Hypothalamus (tissue), 51 donors: Measurements from ENCODE around the gene DDB1.
A peak's percentile ranks its signal among the peaks of the same experiment; 100 is the strongest.

Experiments used
- DNase-seq, 51 donors: peaks; one replicate each; lab custom pipeline; 2025; lab: John Stamatoyannopoulos, UW

The DDB1 gene

GRCh38 chr11:61302550-61302949 lies 30.4 kb downstream of the DDB1 start:
- DNase-seq, result no peak

DNA sequence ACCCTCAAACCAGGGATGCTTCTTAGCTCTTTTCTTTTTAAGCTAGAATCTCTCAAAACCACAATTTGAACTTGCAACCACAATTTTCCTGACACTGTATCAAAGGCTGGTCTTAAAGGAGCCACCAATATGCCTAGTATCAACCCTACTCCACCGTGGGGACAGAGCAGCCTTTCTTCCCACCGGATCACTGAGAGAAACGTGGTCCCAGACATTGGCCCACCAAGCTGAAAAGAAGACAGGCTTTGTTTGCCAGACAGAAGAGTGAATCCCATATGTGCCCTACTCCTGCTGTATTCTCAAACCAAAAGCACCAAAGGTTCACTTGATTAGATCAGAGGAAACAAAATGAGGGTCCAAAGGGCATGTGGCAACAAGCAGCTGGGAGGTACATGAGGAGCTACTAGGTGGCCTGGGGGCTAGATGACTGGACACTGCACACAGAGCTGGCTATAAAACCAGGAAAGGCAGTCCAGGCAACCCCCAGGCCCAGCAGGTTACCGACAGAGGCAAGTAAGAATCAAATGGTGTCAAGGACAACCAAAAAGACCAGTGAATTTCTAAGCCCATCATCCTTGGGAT lies 34.2 kb downstream of the DDB1 start:
- no peak for DNase-seq

GRCh38 chr11:61297746-61298145 lies 35.2 kb downstream of the DDB1 start:
- peak in 6 of 51 donors; percentile 8 to 25 (median 12) for DNase-seq

DNA sequence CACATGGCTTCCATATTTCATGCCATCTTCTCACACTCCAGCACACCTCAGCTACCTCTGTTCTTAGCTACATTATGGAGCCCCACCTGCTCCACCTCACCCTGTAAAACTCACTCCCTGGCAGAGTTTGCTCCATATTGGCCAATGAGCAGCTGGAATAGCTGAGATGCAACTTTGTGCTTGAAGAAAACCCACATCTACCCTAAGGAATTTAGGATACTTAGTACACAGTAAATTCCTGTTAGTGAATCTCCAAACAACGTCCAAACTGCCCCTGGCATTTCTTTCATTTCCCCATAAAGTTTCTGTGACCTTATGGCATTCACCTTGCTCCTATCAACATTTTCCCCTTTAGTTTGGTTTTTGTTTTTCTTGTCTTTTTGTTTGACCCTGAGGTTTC lies 35.6 kb downstream of the DDB1 start:
- DNase-seq, result no peak

DNA sequence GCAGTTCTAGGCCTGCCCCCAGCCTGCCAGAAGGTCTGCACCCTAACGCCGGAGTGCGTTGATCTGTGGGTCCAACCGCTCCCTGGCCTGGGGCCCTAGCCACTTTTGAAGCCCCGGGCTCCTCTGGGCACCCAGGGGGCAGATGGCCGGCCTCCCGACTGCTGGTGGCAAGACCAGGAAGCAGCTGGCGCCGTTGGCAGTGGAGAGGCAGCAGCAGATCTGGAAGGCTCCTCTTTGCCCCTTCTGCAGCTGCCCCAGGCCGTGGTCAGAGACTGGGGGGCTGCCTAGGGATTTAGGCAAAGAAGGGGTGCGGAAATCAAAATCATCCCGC lies 37.3 kb downstream of the DDB1 start:
- DNase-seq, result peak in 4 of 51 donors; percentile 6 to 44 (median 16)

DNA sequence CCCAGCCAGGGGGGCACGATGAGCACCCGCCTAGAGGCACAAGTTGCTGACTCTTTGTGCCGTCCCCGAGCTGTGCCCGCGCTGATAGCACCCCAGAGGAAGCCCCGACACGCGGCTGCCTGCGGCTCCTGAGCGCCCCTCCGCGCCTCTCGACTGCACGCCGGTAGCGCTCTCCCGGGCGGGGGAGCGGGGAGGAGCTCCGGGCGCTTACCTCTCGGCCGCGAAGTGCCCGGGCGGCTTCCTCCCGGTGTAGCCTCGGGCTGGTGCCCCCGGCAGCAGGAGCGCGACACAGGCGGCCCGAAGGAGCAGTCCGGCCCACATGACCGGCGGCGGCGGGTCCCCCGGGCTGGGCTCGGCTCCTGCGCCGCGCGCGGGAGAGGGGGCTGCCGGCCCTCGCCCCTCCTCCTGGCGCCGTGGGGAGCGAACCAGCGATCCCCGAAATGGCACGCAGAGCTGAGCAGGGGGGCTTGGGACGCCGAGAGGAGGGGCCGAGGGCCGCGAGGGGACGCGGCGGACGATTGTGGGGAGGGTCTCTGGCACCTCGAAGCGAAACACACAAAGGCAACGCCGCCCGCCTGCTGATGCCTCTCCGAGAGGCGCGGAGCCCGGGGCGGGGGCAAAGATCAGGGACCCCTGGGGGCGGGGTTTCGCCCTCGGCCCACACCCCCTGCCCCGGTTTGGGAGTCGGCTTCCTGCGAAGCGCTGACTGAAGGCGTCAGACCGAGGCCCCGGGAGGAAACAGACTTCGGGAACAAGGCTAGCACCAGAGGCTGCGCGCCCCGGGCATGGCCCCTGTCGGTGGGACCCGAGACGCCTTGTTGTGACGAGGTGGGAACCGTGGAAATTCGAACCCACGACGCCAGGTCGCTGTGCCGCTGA lies 37.9 kb downstream of the DDB1 start, which contains the start of gene VWCE:
TSS of gene VWCE (minus strand) at position 600 of the 879 bp plus-strand sequence. CDS start at position 321, 279 bp downstream.
- peak in 29 of 51 donors; percentile 11 to 70 (median 43) for DNase-seq

DNA sequence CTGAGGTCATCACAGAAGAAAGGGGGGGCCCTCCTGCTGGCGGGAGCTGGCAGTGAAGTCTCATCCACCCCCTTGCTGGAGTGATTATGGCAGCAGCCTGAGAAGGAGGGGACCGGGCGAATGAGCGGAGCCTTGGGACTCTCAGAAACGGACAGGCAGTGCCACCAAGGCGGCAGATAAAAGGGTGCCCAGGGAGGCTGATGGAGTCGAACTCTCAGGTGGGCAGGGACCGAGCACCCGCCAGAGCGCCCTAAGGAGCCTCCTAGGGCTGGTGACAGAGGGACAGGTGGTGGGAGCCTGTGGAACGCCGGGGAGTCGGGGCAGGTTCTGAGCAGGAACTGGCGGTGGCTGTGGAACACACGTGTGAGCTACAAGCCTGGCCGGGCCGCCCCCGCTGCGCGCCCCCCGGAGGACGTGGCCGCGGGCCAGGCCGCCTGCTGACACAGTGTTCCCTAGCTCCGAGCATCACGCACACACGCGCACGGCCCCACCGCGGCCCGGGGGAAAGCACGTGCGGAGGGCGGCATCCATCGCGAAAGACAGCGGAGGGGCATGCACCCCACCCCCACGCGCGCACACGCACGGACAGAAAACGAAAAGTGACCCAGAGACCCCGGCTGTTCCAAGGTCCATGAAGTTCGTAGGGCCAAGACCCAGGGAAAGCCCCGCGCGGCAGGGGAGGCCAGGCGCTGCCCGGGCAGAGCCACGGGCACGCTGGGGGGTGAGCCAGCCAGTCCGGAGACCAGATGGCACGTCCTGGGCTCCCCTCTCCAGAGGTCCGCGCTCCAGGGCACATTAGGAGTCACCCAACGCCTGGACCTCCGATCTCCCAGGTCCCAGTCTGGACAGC lies 38.8 kb downstream of the DDB1 start:
- peak in 23 of 51 donors; percentile 11 to 65 (median 41) for DNase-seq

DNA sequence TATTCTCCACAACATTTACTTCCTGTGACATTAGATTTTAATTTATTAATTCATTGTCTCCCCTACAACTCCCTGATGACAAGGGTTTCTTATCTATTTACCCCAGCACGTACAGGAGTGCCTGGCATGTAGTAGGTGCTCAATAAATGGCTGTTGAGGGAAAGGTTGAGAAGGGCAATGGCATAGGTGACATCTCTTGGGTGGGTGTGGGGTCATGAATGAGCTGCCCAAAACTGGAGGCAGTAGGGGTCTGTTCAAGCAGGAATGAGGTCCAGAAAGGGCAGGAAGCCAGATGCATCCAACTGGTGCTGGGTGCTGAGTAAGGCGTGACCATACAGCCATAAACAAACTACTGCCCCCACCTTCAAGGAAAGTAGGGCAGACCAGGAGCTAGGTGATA lies 40.5 kb downstream of the DDB1 start:
- DNase-seq, result no peak

GRCh38 chr11:61290905-61291690 lies 41.8 kb downstream of the DDB1 start:
- DNase-seq, result no peak

DNA sequence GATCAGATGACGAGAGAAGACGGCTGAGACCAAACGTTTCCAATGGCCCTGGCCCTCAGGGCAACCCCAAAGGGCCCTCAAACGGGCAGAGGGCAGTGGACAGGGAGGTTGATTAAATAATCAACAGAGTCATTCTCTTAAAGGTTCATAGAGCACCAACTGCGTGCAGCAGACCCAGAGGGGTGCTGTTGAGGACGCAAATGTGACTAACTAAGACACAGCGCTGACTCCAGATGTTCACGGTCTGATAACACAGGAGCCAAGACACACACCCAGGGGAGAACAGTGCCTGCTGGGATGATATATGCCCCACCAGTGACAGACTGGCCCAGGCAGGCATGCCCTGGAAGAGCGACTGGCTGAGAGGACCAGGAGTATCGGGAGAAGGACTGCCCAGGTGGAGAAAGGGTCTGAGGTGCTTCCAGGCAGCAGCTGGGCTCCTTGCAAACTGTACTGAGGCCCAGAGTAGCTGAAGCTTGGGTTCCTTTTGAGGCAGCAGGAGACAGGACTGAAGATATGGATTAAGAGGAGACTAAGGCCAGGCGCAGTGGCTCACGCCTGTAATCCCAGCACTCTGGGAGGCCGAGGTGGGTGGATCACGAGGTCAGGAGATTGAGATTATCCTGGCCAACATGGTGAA lies 45.4 kb downstream of the DDB1 start:
- no peak for DNase-seq

- no peak for DNase-seq
Observed at GRCh38 chr11:61283613-61284012, 49.3 kb downstream of the DDB1 start.

GRCh38 chr11:61281581-61282250 lies 51.2 kb downstream of the DDB1 start:
- DNase-seq, result peak in 5 of 51 donors; percentile 6 to 26 (median 12)

DNA sequence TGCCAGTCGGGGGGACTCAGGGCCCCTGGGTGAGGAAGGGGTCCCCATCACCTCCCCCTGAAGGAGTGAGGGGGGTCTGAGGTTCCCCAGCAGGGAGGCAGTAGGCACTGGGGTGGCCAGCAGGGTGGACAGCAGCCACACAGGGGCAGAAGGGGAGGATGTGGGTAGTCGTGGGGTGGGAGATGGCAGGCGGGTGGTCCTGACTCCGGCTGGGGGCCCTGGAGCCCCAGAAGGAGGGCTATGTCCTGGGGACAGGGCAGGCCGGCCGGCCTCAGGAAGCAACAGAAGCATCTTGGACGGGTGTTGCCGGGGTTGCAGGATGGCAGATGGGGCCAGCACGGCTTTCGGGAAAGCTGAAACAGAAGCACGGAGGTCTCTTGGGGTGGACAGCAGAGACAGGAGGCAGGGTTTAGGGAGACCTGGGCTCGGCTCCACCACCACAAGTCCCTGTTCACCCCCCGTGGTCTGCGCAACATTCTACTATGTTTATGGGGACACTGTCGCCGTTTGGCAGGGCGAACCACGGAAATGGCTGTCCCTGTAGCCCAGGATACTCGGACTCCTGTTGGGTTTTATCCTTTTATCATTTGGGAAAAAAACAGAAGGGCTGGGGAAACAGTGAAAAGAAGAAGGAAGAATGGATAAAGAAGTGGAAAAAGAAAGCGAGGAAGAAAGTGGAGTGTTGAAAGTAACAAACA lies 51.9 kb downstream of the DDB1 start:
- DNase-seq, result no peak

- DNase-seq, result no peak
Observed at GRCh38 chr11:61279934-61280659, 52.8 kb downstream of the DDB1 start.

- no peak for DNase-seq
Observed at GRCh38 chr11:61278001-61278470, 54.9 kb downstream of the DDB1 start.

DNA sequence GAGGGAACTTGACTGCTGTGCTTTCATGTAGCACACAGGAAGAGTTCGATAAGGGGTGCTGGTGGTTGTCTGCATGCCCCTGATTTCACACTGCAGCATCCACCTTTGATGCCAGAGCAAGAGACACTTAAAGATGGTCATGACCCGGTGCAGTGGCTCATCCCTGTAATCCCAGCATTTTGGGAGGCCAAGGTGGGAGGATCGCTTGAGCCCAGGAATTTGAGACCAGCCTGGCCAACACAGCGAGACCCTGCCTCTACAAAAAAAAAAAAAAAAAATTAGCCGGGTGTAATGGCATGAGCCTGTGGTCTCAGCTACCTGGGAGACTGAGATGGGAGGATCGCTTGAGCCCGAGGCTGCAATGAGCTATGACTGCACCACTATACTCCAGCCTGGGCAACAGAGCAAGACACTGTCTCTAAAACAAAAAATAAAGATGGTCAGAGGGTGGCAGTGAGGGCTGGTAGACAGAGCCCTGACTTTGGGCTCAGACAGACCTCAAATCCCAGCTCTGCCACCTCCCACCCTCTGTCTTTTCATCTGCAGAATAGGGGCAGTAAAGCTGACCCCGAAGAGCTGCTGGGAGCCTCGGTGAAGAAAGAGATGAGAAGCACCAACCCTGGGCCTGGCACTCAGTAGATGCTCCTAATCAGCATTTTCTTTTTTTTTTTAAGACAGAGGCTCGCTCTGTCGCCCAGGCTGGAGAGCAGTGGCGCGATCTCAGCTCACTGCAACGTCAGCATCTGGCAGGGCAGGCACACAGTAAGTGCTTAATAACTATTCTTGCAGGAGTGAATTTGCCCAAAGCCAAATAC lies 55.5 kb downstream of the DDB1 start:
- peak in 10 of 51 donors; percentile 6 to 39 (median 16) for DNase-seq

- DNase-seq, result no peak
Observed at GRCh38 chr11:61275191-61275590, 57.7 kb downstream of the DDB1 start.
